NCI-H1694 (cell line): Measurements from ENCODE around the gene ZMIZ1.
A peak's percentile ranks its signal among the peaks of the same experiment; 100 is the strongest.
"Not testable (repeated sequence)": the region's sequence is repeated elsewhere in the genome, so short reads cannot be mapped to it uniquely, and the experiment has no call there.

Experiments
- DNase-seq: peaks from one replicate; lab custom pipeline; 2025; lab: John Stamatoyannopoulos, UW

Gene ZMIZ1

DNA sequence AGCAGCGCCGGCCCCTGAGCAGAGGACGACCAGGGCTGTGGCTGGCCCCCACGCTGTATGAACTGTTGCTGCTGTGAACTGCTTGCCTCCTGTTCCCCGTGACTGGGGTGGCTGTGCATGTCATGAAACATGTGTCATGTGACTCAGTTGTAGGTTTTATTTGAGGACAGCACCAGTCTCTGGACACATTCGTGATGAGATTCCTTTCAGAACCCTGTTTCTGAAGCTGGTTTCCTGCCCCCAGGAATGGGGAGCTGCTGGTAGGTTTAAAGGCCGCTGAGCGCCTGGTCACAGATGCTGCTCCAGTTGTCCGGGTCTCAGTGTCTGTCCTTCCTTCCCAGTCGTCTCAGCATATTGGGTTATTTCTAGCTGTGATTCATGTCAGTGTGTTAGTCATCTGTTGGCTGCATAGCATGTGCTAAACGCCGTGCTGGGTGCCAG is 199.4 kb downstream of the ZMIZ1 start:
- no peak for DNase-seq

DNA sequence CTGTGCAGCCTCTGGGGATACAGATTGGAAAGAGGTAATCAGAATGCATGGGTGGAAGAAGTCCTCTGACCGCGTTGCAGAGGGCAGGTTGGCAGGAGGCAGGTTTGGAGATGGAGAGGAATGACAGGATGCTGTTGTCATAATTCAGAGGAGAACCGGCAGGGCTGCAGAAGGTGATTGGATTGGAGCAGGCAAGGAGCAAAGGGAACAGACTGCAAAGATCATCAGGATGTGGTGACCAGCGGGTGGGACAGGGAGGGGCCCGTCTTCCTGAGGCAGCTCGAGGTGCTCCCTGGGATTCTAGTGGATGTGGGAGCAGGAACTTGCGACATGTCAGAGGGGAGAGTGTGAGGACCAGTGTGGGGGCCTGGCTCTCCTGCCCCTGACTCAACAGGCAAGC is 200.0 kb downstream of the ZMIZ1 start:
- no peak for DNase-seq

DNA sequence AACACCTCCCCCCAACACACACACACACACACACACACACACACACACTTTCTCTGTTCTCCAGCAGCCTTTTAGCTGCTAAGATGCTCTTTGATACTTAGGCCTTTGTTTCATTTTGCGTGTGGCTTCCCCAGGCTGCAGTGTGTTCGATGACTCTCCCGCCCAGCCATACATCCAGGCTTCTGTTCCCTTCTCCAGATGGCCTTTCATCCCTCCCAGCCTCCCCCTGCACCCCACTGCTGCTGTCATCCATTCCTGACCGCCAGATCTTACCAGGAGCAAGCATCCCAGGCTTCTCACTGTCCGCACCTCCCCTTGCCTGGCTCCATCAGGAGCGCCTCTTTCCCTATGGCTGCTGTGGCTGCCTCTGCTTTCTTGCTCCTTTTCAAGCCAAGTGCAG is 200.7 kb downstream of the ZMIZ1 start:
- DNase-seq, result no peak

DNA sequence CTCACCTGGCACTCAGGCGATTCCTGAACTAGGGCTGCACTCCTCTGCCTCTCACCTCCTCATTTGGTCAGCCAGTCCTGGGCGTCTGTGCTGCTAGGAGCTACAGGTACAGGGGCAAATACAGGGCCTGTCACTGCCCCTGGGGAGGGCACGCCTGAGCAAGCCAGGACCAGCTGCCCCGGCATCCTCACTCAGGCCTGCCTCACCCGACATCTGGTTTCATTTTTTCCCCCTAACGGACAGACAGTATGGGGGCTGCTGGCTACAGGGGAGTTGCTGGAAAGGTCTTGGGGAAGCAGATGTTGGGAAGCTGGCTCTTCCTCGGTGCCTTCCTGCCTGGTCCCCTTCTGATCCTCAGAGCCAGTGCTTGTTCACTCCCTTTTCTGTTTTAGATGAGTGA is 201.2 kb downstream of the ZMIZ1 start:
- no peak for DNase-seq

DNA sequence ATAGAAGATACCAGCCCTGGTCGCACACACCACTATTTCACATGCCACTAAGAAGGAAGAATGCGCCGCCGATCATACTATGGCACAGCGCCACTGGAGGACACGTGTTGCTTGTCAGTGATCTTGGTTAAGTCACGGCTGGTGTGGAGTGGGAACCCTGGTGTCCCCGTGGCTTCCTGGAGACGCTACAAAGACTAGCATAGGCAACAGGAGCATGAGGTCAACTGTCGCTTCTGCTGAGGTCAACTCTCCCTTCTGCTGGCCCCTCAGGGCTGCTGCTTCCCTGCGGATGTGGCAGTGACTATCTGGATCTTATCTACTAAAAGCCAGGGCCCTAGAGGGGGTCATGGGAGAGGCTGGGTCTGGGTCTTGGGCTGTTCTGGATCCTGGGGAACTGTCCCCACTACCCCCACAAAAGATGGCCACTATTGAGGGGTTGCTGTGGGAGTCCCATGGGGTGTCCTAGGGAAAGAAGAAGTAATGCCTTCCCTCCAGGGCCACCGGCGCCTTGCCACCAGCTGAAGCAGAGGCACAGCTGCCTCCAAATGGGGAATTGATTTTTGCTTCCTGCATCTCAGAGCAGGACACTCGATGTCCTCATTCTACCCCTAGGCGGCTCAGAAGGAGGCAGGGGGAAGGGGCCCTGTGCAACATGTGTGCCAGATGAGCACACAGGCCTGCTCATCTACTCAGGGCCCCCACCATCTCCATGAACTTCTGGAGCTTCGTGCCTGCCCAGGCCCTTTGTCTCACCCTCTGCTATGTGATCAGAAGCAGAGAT is 201.9 kb downstream of the ZMIZ1 start:
- DNase-seq, result no peak

DNA sequence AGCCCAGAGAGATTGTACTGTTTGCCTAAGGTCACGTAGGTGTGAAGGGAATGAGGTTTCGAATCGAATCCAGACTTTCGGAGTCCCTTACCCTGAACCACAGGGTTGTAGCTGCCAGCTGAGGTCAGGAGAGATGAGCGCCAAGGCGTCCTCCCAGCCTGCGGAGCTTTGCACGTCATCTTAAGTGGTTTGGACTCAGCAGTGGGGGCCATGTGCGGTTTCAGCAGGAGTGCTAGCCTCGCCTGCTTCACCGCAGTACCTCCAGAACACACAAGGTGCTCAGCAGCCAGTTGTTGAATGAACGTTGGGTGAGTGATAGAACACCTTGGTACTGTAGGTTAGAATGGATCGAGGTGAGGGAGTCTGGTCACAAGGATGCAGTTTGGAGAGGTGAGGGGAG is 203.6 kb downstream of the ZMIZ1 start:
- DNase-seq, result no peak

DNA sequence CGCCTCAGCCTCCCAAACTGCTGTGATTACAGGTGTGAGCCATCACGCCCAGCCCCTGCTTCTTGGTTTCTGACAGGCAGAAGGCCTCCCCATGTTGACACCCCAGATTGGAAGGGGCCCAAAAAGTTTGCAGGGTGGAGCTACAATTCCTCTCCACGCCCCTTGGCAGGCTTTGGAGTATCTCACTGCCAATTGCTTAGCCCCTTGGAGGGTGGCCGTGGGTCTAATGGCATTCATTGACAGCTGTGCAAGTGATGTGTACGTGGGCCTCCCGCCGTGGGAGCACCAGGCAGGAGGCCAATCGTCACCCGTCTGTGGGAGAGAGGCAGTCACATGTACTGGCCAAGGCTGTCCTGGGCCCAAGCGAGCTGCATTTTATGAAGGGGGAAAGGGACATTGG is 204.8 kb downstream of the ZMIZ1 start:
- DNase-seq, result no peak

DNA sequence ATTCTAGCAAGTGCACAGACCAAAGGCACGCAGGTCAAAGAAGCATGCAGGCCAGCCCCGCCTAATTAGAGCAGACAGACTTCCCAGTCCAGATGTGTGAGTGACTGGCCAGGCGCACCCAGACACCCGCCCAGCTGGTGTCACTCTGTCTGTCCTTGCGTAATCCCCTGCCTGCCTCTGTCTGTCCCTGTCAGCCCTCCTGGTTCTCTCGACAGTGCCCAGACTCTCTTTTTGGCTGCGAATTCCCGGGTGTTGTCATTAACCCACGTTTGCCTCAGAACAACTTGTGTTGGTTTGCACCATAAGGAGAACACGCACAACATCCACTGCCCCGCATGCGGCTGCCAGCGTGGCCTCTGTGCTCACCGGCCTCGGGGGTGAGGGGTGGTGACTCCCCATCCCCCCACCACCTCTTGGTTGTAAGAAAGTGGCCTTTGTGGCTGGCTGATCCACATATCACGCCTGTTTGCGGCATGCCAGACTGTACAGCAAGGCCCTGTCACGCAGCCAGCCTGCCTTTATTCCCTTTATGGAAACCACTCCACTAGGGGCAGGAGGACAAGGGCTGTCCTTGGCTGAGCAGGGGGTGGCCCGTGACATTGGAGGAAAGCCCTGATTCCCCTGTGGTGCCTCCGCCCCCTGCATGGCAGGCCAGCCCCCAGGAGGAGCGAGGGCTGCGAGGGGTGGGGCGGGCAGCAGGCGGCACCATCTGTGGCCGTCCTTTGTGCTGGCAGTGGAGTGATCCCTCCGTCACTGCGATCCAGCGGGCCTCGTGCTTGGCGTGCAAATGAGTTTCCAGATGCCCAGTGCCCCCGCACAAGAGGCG is 205.7 kb downstream of the ZMIZ1 start:
- DNase-seq, result peak; percentile 90

DNA sequence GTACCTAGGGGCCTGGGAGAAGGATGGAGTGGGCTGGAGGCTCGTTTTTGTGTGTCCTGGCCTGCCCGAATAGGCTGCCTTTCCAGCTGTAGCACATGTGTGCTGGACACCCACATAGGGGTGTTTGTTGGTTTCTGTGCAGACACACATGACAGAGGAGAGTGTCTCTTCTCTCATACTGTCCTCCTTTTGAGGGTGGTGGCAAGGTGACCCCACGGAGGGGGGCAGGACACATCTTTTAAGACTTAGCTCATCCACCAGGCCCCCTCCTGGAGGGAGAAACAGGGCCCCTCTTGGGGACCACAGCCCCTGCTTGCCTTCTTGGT is 206.3 kb downstream of the ZMIZ1 start:
- no peak for DNase-seq

DNA sequence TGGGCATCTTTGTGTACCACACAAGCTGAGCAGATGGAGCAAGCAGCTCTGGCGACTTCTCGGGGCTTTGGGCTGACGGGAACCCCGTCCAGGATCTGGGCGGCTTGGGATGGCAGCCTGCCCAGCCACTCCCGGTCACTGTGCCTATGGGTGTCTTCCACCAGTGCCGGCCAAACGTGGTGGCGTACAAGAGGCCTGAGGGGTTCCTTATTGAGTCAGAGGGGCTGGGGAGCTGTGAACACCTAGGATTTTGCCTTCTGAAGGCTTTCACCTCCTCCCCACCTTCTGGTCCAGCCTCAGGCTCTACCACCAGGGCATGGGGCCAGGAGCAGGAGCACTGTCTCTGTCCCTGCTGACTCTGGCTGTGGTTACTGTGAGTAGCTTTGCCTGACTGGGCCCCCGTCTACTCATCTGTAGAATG is 206.7 kb downstream of the ZMIZ1 start:
- DNase-seq, result no peak

DNA sequence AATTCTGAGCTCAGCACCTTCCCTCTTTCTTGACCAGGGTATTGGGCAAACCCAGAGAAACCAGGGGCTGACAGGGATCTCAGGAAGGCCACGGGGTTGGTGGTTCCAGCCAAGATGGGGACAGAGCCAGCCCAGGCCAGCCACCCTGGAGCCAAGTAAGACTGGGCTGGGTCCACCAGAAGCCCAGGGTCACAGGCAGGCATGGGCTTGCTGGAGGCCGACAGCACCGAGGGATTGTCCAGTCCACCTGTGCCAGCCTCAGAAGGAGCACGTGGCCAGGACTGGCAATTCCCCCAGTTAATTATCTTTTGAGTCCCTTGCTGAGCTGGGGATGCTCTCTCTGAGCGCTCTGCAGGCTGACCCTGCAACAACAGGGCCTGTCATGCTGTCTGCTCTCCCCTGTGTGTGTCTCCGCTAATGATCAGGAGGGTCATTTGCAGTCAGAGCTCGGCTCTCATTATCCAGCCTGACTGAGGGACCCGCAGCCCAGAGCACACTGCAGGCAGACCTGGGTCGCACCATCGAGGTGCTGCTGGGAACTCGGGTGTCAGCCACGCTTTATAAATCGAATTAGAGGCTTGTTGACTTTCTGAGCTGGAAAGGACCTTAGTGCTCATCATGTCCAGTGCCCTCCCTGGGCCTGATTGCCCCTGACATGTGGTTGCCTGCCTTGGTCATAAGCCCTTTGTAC is 209.0 kb downstream of the ZMIZ1 start:
- DNase-seq, result no peak

DNA sequence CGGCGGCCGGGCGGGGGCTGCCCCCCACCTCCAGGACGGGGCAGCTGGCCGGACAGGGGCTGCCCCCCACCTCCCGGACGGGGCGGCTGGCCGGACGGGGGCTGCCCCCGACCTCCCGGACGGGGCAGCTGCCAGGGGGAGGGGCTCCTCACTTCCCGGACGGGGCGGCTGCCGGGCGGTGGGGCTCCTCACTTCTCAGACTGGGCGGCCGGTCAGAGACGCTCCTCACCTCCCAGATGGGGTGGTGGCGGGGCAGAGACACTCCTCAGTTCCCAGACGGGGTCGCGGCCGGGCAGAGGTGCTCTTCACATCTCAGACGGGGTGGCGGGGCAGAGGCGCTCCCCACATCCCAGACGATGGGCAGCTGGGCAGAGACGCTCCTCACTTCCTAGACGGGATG is 210.3 kb downstream of the ZMIZ1 start:
- DNase-seq, result not testable (repeated sequence)

DNA sequence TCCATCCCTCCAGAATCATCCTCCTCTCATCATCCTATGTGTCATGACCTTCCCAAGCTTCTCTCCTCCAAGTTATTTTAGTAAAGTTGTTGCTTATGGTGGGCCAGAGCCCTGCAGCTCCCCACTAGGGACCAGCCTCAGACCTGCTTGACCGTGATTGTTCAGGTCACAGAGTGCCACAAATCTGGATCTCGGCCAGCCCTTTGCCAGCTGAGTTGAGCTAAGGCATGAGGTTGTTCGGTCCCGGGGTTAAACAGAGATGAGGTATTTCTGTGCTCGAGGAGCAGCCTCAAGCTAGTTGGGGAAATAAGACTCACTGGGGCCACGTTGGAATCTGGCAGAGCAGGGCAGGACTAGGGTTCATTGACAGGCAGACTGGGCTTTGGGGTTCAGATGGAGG is 212.2 kb downstream of the ZMIZ1 start:
- no peak for DNase-seq

DNA sequence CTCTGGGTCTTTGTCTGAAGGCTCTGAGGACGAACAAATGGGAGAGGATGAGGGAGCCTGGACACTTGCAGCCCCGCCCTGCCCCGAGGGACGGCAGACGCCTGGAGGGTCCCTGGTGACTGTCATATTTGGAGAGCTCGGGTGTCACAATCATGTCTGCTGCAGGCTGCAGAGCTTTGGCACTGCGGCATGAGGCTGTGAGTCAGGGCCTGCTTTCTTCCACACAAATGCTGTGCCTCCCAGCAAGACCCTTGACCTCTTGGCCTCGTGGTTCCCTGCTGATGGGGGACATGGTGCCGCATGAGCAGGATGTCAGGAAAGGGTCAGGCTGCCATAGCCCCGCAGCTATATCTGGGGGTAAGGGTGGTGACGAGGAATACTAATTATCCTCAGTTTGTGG is 213.6 kb downstream of the ZMIZ1 start:
- no peak for DNase-seq

DNA sequence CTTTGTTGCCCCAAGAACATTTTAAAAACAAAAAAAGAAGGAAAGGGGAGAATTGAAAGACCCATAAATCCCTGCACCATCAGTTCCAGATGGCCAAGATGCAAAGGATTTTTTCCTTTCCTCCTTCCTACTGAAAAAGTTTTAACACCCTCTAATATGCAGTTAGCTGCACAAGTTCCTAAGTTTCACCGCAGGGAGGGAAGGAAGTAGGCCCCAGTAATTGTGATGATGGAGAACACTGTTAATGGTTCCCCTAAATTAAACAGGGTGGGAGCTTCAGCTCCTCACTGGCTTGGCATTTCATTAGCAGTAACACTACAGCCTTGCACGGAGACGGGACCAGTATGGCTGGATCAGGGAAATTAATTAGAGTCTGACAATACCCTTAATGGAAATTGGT is 214.8 kb downstream of the ZMIZ1 start:
- DNase-seq, result no peak

DNA sequence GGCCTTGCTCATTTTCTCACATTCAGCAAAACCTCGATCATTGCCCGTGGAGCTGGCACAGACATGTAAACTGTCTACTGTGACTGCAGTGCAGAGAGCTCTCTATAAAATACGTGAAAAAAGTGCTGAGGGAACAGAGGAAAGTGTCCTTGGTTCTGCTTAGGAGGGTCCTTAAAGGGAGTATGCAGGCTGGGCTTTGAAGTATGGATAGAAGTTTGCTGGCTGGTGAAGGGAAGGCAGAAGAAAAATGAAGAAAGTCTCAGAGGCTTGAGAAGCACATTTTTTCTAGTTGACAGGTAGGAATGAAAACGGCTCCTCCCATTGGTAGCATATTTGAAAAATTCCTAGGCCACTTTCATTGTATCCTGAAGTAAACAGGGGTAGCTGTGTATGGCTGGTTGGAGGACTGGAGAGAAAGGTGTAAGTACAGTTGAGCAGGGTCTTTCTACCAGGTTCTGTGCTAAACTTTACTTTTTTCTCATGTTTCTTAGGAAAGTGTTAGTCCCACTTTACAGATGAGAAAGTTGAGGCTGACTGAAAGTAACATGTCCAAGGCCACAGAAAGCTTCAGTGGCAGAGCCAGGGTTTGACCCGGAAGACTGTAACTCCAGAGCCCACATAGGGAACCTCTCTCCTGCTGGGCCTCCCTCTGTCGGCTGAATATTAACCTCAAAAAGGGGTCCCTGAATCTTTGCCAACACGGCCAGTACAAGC is 215.5 kb downstream of the ZMIZ1 start:
- no peak for DNase-seq

DNA sequence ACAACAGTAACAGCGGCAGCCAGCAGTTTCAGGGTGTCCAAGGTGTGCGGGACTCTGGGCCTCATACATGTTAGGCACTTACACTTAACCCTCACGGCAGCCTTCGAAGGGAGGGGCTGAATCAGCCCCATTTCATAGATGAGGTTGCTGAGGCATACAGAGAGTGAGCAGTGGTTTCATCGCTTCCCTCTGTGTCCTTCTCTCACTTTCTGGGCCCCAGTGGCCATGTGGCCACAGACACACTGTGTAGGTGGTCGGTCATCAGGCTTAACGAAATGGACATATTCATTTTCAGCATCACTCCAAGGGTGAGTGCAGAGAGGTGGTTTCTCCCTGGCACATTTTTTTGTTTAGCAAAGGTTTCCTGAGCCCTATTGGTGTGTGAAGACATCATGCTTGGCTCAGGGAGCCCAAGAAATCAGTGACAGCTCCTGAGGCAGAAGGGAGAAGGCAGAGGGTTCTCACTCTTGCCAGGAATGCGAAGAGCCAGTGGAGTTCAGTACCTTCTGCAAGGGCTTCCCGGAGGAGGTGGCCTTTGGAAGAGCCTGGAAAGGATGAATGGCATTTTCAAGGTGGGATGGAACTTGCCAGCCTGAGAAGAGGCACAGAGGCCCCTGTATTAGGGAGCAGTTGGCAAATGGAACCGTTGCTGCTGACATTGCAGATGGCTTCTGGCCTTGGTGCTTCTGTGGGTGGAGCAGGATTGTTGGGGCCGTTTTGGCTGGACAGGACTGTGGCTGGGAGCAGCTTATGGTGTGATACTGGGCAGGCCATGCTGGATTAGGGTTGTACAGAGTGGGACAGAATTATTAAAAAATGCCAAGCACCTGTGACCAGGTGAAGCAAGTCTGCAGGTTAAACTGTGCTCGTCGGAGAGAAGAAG is 216.8 kb downstream of the ZMIZ1 start:
- no peak for DNase-seq

DNA sequence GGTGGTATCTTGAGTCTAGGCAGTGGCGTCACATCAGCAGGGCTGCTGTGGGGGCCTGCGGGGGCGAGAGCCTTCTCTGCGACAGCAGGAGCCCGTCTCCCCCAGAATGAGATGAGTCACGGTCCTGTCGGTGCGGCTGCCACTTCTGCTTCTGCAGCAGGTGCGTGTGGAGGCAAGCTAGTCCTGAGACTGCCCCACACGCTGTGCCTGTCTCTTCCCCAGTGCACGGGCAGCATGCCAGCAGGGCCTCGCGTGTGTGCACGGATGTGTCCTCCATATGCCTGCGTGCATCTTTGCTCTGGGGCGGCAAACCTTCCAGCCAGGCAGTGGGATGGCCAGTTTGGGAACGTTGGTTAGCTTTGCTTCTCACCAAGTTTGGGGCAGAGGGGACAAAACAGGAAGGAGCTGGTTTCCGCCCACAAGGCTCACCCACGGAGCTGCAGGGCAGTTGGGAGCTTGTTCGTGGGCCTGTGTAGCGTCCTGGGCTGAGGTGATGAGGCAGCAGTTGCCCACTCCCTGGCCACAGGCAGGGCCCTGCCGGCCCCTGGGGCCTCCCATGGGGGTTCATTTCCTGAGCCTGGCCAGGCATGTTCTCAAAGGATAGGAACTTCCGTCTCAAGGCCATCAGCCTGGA is 217.7 kb downstream of the ZMIZ1 start:
- DNase-seq, result peak; percentile 53

DNA sequence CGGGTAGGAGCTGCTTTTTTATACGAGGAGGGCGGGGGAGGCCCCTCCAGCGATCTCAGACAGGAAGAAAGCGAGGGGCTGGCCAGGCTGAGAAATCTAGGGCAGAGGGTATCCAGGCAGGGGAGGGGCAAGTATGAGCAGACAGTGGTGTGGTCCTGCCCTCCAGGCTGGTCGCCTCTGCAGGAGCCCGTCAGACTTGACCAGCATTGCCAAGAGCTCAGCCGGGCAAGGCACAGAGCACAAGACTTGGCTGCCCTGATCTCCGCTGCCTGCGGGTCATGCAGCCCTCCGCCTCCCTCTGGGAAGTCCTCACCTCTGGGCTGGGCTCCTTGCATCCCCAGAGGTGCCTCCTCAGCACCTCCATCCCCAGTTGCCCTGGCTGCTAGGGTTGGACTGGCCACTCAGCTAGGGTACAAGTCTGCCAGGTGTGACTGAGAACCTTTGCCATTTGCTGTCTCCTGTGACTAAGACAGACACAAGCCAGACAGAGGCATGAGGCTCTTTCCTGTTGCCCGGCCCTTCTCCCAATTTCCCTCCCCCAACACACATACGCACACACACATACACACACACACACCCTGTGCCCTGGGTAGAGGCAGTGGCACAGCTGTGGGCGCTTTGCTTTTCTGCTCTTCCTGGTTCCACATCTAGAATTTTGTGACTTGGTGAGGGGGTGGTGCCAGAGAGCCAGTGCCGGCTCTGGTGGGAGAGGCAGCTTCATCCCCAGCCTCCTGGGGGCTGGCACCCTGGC is 219.4 kb downstream of the ZMIZ1 start:
- no peak for DNase-seq

DNA sequence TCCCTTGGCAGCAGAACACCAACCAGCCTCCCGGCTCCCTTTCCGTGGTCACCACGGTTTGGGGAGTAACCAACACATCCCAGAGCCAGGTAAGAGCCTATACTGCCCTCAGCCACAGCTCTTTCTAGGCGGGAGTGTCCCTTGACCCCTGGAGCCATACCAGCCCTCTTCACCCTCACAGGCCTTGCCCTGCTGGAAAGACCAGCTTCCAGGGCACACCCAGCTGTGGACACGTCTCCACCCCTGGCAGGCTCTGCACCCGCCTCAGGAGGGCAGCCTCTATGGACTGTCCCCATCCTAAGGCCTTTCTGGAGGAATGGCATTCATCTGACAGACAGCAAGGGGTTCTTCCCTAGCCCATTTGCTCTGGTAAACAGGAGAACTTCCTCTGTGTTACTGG is 221.0 kb downstream of the ZMIZ1 start:
- DNase-seq, result no peak
